GM19193 (cell line): Measurements from ENCODE around the gene CCDC88C.

Experiments
- POLR2A ChIP-seq: IDR thresholded peaks from 4 replicates; pipeline ENCODE4 v1.6.1; 2011; ENCODE audit not compliant: insufficient read depth, insufficient read length; ENCODE audit errors: extremely low read depth

Gene CCDC88C

DNA sequence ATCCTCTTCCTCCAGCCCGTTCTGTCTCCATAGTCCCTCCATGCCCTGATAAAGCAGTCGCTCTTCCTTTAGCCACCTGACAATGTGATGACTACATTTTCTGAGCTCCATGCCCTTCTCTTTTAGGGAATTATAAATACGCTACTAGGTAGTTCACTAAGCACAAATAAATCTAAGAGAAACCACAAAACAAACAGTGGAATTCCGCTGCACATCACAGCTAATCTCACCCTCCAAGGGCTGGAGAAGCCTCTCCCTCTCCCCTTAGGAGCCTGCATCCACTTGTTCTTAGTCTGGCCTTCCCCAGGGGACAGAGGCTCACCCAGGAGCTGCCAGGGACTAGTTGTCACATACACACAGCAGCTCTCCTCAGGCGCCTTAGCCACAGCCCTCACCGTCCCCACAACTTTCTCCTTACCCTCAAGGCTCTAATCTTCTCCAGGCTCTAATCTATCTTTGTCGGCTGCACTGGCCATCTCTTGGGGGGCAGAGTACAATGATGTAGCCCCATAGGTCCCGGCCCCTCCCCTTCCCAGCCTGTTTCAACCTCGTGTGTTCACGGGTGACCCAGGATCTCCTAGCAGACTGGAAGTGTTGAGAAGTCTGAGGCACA is 117.2 kb downstream of the CCDC88C start:
- no peak for TF ChIP-seq POLR2A

GRCh38 chr14:91299121-91300115 is 118.2 kb downstream of the CCDC88C start:
- TF ChIP-seq POLR2A, result no peak

DNA sequence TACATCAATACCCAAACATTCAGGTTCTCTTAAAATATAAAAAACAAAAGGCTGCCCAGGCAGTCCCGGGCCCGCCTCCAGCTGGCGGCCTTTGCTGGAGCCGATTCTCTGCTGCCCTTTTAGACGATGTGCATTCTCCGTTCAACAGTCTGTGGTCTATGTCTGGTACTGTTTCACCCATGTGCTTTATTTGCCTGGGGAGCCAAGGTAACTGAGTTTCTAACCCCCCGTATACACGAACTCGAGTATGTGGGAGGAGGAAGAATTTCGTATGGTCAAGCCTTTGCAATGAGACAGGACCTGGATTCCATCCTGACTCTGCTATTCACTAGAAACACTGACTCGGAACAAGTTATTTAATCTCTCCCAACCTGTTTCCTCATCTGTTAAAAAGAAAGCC is 119.0 kb downstream of the CCDC88C start:
- no peak for TF ChIP-seq POLR2A

DNA sequence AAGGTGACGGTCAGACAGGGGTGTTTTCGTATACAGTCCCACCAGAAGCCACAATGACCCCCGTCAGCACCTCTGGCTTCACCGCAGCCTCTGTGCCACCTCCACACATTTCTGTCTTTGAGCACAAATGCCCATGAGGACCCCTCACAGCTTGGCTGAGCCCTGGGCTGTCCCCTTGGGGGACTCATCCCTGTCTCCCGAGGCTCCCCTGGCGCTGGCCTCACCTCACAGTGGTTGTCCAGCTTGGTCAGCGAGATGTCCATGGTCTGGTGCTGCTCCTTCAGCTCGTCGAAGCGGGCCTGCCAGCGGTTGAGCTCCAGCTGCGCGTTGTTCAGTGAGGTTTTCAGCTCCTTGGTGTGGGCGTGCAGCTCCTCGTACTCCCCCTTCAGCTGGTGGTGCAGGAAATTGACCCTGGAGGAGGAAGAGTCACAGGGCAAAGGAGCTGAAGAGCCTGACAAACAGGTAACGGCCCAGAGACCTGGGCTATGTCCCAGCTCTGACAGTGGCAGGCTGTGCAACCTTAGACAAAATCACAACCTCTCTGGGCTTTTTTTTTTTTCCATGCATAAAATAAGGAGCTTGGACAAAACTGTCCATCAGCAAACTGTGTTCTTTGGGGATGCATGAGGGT is 120.4 kb downstream of the CCDC88C start:
- no peak for TF ChIP-seq POLR2A

- no peak for TF ChIP-seq POLR2A
Observed at GRCh38 chr14:91295851-91296796, 121.5 kb downstream of the CCDC88C start.

GRCh38 chr14:91295276-91295845 is 122.3 kb downstream of the CCDC88C start:
- no peak for TF ChIP-seq POLR2A

DNA sequence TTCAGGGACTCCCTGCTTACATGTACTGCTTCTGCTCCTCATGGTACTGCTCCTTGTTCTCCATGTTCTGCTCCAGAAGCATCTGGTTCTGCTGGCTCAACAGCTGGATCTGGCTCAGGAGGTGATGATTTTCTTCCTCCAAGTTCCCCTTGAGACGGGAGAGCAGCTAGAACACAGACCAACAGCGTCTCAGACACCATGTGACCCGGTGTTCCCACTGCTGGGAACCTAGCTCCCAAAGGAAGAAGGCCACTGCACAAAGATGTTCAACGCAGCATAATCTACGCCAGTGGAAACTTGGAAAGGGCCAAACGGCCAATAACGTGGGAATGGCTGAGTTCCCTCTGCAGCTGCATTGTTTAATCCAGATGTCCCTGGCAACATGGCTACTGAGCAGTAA is 123.5 kb downstream of the CCDC88C start:
- no peak for TF ChIP-seq POLR2A

- no peak for TF ChIP-seq POLR2A
Observed at GRCh38 chr14:91293281-91293680, 124.3 kb downstream of the CCDC88C start.

- TF ChIP-seq POLR2A, result no peak
Observed at GRCh38 chr14:91292491-91292890, 125.1 kb downstream of the CCDC88C start.

GRCh38 chr14:91291786-91292405 is 125.7 kb downstream of the CCDC88C start:
- TF ChIP-seq POLR2A, result no peak

DNA sequence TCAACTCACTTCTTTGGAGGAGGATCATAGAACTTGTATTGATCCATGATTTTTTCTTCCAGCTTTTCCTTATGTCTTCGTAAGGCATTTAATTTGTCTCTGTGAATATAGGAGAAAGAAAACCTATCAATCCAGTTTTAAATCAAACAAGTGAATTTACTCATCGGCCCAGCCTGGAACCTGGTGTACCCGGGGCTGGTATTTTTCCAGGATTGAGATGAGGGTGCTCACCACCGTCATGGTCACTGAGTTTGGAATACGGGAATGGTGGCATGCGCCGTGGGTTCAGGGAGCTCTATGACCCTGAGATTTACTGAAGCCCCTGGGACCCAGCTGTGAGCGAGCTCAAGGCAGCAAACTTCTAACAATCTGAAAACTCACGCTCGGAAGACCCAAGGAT is 126.6 kb downstream of the CCDC88C start:
- TF ChIP-seq POLR2A, result no peak

DNA sequence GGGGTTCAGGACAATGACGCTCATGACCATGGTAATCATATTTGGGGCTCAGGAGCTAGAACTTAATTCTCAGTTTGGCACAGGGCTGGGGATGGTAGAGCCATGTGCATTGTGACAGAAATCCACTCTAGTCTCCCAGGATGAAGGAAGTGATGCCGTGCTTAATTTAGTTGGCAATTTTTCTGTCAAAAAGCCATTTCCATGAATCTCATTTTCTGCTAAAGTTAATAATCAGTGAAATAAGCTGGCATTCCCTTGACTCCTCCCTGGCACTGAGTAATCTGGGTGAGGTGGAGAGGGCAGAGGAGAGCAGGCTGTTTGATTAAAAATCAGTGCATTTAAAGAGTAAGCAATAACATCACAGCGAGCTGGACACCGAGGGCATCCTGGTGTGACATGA is 128.2 kb downstream of the CCDC88C start:
- TF ChIP-seq POLR2A, result no peak

- TF ChIP-seq POLR2A, result no peak
Observed at GRCh38 chr14:91288876-91289275, 128.7 kb downstream of the CCDC88C start.

DNA sequence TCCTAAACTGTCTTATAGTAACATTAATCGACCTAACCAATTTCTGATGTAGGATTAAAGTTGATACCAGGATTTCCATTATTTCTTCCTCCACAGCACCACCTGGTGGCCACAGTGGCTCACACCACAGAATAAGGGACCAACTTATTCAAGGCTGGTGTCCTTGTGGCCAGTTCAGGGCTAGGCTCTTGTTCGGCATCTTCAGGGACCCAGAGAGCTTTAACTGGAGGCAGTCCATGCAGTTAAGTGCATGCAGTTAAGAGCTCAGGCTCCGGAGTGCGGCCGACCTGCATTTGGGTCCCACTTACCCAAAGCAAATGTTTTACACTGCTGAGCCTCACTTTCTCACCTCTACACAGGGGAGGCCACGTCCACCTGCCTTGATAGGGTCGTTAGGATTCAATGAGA is 131.1 kb downstream of the CCDC88C start:
- no peak for TF ChIP-seq POLR2A
